Stimulated activated CD4-positive, alpha-beta T cell treated with anti-CD3 and anti-CD28 coated beads, Interleukin-12 subunit alpha, Interleukin-12 subunit beta, amount 100 ng/mL, for 48 hours (primary cell): ENCODE data around the gene AP5Z1.
A peak's percentile ranks its signal among the peaks of the same experiment; 100 is the strongest.

Source experiments
- DNase-seq, 3 donors: peaks; one replicate each; pipeline ENCODE4 v3.0.0-alpha.2; 2020; ENCODE audit warnings: low read depth in 2 of 3, low spot score in 1 of 3

AP5Z1 gene

GRCh38 chr7:4775250-4775847 is at the start of gene AP5Z1:
Gene AP5Z1, plus strand, starts transcription at chr7:4775623. Its CDS starts 93 bp downstream, at chr7:4775716.
- peak; percentile 85 to 94 (median 90) for DNase-seq

GRCh38 chr7:4725850-4726450 is 49.5 kb upstream of the AP5Z1 start:
- no peak for DNase-seq

- DNase-seq = no peak
These were observed 48.9 kb upstream of the AP5Z1 start for GRCh38 chr7:4726566-4726965.

GRCh38 chr7:4727914-4728705 is 47.3 kb upstream of the AP5Z1 start:
- no peak for DNase-seq

- no peak for DNase-seq
These were observed 46.2 kb upstream of the AP5Z1 start for GRCh38 chr7:4729266-4729665.

- no peak for DNase-seq
These were observed 45.1 kb upstream of the AP5Z1 start for GRCh38 chr7:4730276-4730675.

- DNase-seq = no peak
These were observed 44.5 kb upstream of the AP5Z1 start for GRCh38 chr7:4730971-4731370.

GRCh38 chr7:4731803-4732202 is 43.6 kb upstream of the AP5Z1 start:
- DNase-seq = no peak

- no peak for DNase-seq
These were observed 41.4 kb upstream of the AP5Z1 start for GRCh38 chr7:4733936-4734528.

- no peak for DNase-seq
These were observed 40.7 kb upstream of the AP5Z1 start for GRCh38 chr7:4734587-4735345.

- DNase-seq = no peak
These were observed 38.1 kb upstream of the AP5Z1 start for GRCh38 chr7:4737300-4737699.

GRCh38 chr7:4738711-4739527 is 36.5 kb upstream of the AP5Z1 start:
- DNase-seq = no peak

- no peak for DNase-seq
These were observed 35.9 kb upstream of the AP5Z1 start for GRCh38 chr7:4739528-4739992.

- DNase-seq = no peak
These were observed 34.6 kb upstream of the AP5Z1 start for GRCh38 chr7:4740796-4741195.

- no peak for DNase-seq
These were observed 33.3 kb upstream of the AP5Z1 start for GRCh38 chr7:4742051-4742573.

- no peak for DNase-seq
These were observed 32.6 kb upstream of the AP5Z1 start for GRCh38 chr7:4742852-4743251.

GRCh38 chr7:4744391-4745264 is 30.8 kb upstream of the AP5Z1 start:
- peak; percentile 57 to 75 (median 57) for DNase-seq

- DNase-seq = no peak
These were observed 30.0 kb upstream of the AP5Z1 start for GRCh38 chr7:4745265-4745919.
